Neural progenitor cell (in vitro differentiated cells): ENCODE data around the gene HERC5. TPM values are rescaled to one million over a fixed set of nuclear protein-coding genes. Genes with fewer than 3 reads are reported as not detected.

ENCODE experiments used
- DNase-seq: peaks from one replicate; pipeline ENCODE4 v3.0.0-alpha.2; 2016; ENCODE audit warnings: low spot score
- H2AFZ ChIP-seq: fragments of 200-600 bp; sonication (generic); replicated peaks from 2 replicates; pipeline ENCODE4 v1.6.1; 2016; ENCODE audit warnings: antibody characterized with exemption
- H3F3A ChIP-seq: fragments of 200-600 bp; sonication (generic); 2 replicates; pipeline ENCODE4 v1.6.1; 2016; ENCODE audit warnings: antibody characterized with exemption, low read depth
- H3K27ac ChIP-seq: fragments of 200-600 bp; sonication (generic); 2 replicates; pipeline ENCODE4 v1.5.1; 2016; ENCODE audit warnings: mild to moderate bottlenecking
- H3K27me3 ChIP-seq: fragments of 200-600 bp; sonication (generic); 2 replicates; pipeline ENCODE4 v1.6.1; 2016; ENCODE audit warnings: mild to moderate bottlenecking, moderate library complexity
- H3K36me3 ChIP-seq: fragments of 200-600 bp; sonication (generic); 2 replicates; pipeline ENCODE4 v1.5.1; 2016
- H3K4me1 ChIP-seq: fragments of 200-600 bp; sonication (generic); 2 replicates; pipeline ENCODE4 v1.6.1; 2016; ENCODE audit warnings: mixed run types
- H3K4me2 ChIP-seq: fragments of 200-600 bp; sonication (generic); 2 replicates; pipeline ENCODE4 v1.6.1; 2016
- H3K4me3 ChIP-seq: fragments of 200-600 bp; sonication (generic); 2 replicates; pipeline ENCODE4 v1.5.1; 2016
- H3K79me2 ChIP-seq: fragments of 200-600 bp; sonication (generic); 2 replicates; pipeline ENCODE4 v1.6.1; 2016; ENCODE audit warnings: low read depth
- H3K9ac ChIP-seq: fragments of 200-600 bp; sonication (generic); 2 replicates; pipeline ENCODE4 v1.6.1; 2016
- H3K9me3 ChIP-seq: fragments of 200-600 bp; sonication (generic); 2 replicates; pipeline ENCODE4 v1.5.1; 2016; ENCODE audit warnings: low read depth
- H4K20me1 ChIP-seq: fragments of 200-600 bp; sonication (generic); 2 replicates; pipeline ENCODE4 v1.6.1; 2016; ENCODE audit warnings: low read depth
- H3K27ac Mint-ChIP-seq: 3 replicates; pipeline ENCODE4 v1.8.0; 2021; ENCODE audit warnings: mixed read lengths
- H3K27me3 Mint-ChIP-seq: 2 replicates; pipeline ENCODE4 v1.8.0; 2022; ENCODE audit warnings: low read depth, mild to moderate bottlenecking, inconsistent platforms, moderate library complexity, mixed read lengths; ENCODE audit not compliant: insufficient read depth
- H3K36me3 Mint-ChIP-seq: 3 replicates; pipeline ENCODE4 v1.8.0; 2021; ENCODE audit warnings: mixed read lengths
- H3K4me1 Mint-ChIP-seq: 3 replicates; pipeline ENCODE4 v1.8.0; 2021; ENCODE audit warnings: mixed read lengths
- H3K4me3 Mint-ChIP-seq: 3 replicates; pipeline ENCODE4 v1.8.0; 2021; ENCODE audit warnings: mild to moderate bottlenecking, moderate library complexity, mixed read lengths
- H3K9me3 Mint-ChIP-seq: 3 replicates; pipeline ENCODE4 v1.8.0; 2020; ENCODE audit warnings: mixed read lengths
- EZH2 ChIP-seq: fragments of 200-600 bp; sonication (generic); IDR thresholded peaks from 2 replicates; pipeline ENCODE4 v1.6.1; 2017; ENCODE audit warnings: antibody characterized with exemption, mild to moderate bottlenecking, moderate library complexity
- EZH2phosphoT487 ChIP-seq: fragments of 200-600 bp; sonication (generic); IDR thresholded peaks from 2 replicates; pipeline ENCODE4 v1.6.1; 2017; ENCODE audit warnings: antibody characterized with exemption
- total RNA-seq: library from RNA; depleted of rRNA; stranded (reverse); fragments of >200 nt; gene quantifications from 2 replicates; pipeline ENCODE4 v1.2.3, GENCODE V29; 2015; ENCODE audit warnings: low replicate concordance
- TF ChIP-seq, protein P1 (sequence below): fragments of 200-600 bp; sonication (generic); IDR thresholded peaks from 2 replicates; pipeline ENCODE4 v1.5.1; 2017; ENCODE audit warnings: antibody characterized with exemption, mild to moderate bottlenecking

Gene HERC5
- total RNA-seq, 1 donor from 2014 or later: 6.6 TPM

DNA sequence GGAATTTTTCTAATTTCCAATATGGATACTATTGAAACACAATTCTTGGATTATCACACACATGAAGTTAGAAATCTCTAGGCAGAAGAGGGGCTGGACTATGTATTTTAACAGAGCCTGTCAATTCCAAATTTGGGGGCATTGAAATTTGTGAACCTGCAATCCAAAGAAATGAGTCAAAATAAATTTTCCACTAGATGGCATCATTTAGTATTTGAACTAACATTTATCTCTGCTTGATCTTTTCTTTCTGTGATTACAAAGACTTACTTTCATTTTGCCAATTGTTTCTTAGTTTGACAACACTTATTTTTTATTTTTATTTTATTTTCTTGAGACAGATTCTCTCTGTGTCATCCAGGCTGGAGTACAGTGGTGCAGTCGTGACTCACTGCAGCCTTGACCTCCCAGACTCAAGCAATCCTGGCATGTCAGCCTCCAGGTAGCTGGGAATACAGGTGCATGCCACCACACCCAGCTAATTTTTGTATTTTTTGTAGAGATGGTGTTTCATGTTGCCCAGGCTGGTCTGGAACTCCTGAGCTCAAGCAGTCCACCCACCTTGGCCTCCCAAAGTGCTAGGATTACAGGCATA, 69.4 kb downstream of the HERC5 start:
- H3K9me3 Mint-ChIP-seq: no peaks in the 10 kb centered on the region
- no peaks in the 10 kb centered on the region for H3K36me3 ChIP-seq
- peaks cover 18% of the 10 kb centered on the region for H3K4me1 ChIP-seq
- H3K27ac Mint-ChIP-seq: no peak overlapping the region
- H3K36me3 Mint-ChIP-seq: peaks cover 1% of the 10 kb centered on the region
- TF ChIP-seq, protein P1, sequence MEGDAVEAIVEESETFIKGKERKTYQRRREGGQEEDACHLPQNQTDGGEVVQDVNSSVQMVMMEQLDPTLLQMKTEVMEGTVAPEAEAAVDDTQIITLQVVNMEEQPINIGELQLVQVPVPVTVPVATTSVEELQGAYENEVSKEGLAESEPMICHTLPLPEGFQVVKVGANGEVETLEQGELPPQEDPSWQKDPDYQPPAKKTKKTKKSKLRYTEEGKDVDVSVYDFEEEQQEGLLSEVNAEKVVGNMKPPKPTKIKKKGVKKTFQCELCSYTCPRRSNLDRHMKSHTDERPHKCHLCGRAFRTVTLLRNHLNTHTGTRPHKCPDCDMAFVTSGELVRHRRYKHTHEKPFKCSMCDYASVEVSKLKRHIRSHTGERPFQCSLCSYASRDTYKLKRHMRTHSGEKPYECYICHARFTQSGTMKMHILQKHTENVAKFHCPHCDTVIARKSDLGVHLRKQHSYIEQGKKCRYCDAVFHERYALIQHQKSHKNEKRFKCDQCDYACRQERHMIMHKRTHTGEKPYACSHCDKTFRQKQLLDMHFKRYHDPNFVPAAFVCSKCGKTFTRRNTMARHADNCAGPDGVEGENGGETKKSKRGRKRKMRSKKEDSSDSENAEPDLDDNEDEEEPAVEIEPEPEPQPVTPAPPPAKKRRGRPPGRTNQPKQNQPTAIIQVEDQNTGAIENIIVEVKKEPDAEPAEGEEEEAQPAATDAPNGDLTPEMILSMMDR: peak; percentile 30
- TF ChIP-seq EZH2 (no peak), EZH2phosphoT487 (no peak)
- H3K79me2 ChIP-seq: peaks cover 22% of the 10 kb centered on the region
- H3K27ac ChIP-seq: no peak overlapping the region
- H3F3A ChIP-seq: no peaks in the 10 kb centered on the region
- DNase-seq: no peak
- H3K4me3 Mint-ChIP-seq: no peak overlapping the region
- H3K4me3 ChIP-seq: no peak overlapping the region
- H2AFZ ChIP-seq: no peak overlapping the region
- no peak overlapping the region for H3K9ac ChIP-seq
- no peaks in the 10 kb centered on the region for H3K27me3 Mint-ChIP-seq
- no peak overlapping the region for H3K4me2 ChIP-seq
- H3K4me1 Mint-ChIP-seq: peaks cover 15% of the 10 kb centered on the region
- no peaks in the 10 kb centered on the region for H3K27me3 ChIP-seq
- H3K9me3 ChIP-seq: no peaks in the 10 kb centered on the region
- H4K20me1 ChIP-seq: peaks cover 12% of the 10 kb centered on the region

DNA sequence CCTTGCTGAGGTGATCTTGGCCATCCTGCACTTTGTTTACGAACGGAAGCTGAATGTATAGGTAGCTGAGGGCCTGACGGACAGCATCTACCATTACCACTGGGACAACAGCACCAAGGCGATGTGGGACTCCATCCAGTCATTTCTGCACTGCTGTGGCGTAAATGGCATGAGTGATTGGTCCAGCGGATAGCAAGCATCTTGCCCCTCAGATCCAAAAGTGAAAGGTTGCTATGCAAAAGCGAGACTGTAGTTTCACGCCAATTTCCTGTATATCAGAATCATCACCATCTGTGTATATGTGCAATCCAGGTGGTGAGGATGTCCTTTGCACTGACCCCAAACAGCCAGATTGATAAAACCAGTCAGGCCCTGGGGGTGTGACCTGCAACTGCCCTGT, 70.9 kb downstream of the HERC5 start:
- Mint-ChIP-seq H3K9me3 (no peaks in the 10 kb centered on the region), H3K27ac (no peak overlapping the region), H3K4me1 (peaks cover 7% of the 10 kb centered on the region), H3K4me3 (no peak overlapping the region), H3K27me3 (peaks cover under 1% of the 10 kb centered on the region), H3K36me3 (no peaks in the 10 kb centered on the region)
- Histone ChIP-seq H3K4me1 (peaks cover 9% of the 10 kb centered on the region), H3K27me3 (no peaks in the 10 kb centered on the region), H3K9ac (no peak overlapping the region), H2AFZ (no peak overlapping the region), H3K9me3 (no peaks in the 10 kb centered on the region), H3K4me3 (no peak overlapping the region), H3K79me2 (peaks cover 8% of the 10 kb centered on the region), H4K20me1 (no peaks in the 10 kb centered on the region), H3F3A (no peaks in the 10 kb centered on the region), H3K4me2 (no peak overlapping the region), H3K36me3 (no peaks in the 10 kb centered on the region), H3K27ac (no peak overlapping the region)
- DNase-seq: no peak
- TF ChIP-seq EZH2phosphoT487 (no peak), EZH2 (no peak)
- TF ChIP-seq, protein P1: no peak

DNA sequence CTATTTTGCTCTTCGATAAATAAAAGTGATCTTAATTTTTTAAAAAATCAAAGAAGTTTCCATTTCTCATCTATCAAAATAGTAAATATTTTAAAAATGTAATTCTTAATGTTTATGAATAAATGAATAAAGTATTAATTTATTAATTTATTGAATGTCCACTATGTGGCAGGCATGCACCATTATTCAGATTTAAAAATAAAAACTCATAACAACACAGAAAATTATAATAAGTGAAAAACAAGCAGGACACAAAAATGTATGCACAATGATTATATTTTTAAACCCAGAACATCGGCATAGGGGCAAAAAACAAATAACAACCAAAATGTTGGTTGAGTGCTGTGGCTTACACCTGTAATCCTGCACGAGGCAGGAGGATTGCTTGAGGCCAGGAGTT, 71.9 kb downstream of the HERC5 start:
- Mint-ChIP-seq H3K4me1 (peaks cover 6% of the 10 kb centered on the region), H3K27ac (no peak overlapping the region), H3K36me3 (no peaks in the 10 kb centered on the region), H3K4me3 (no peak overlapping the region), H3K9me3 (no peaks in the 10 kb centered on the region), H3K27me3 (peaks cover 4% of the 10 kb centered on the region)
- H3K4me1 ChIP-seq: peaks cover 8% of the 10 kb centered on the region
- no peak overlapping the region for H3K9ac ChIP-seq
- TF ChIP-seq EZH2: no peak
- TF ChIP-seq EZH2phosphoT487: no peak
- TF ChIP-seq, protein P1: no peak
- H3K9me3 ChIP-seq: no peaks in the 10 kb centered on the region
- H3K27me3 ChIP-seq: no peaks in the 10 kb centered on the region
- no peak overlapping the region for H2AFZ ChIP-seq
- no peak overlapping the region for H3K4me3 ChIP-seq
- H3K36me3 ChIP-seq: no peaks in the 10 kb centered on the region
- H3K4me2 ChIP-seq: no peak overlapping the region
- no peak for DNase-seq
- H3K79me2 ChIP-seq: no peaks in the 10 kb centered on the region
- no peak overlapping the region for H3K27ac ChIP-seq
- no peaks in the 10 kb centered on the region for H4K20me1 ChIP-seq
- H3F3A ChIP-seq: no peaks in the 10 kb centered on the region
